SK-N-SH (cell line): ENCODE data around the gene TUFM. TPM values are rescaled to one million over a fixed set of nuclear protein-coding genes. Genes with fewer than 3 reads are reported as not detected.
A peak's percentile ranks its signal among the peaks of the same experiment; 100 is the strongest.

Experiments used
- CTCF ChIA-PET: fragments of 300-600, 350-600 bp; formaldehyde crosslinking; extraction: SDS; loops from one replicate; lab custom pipeline; 2021; lab: Yijun Ruan, JAX
- POLR2A ChIA-PET: fragments of 350-600 bp; sonication (Branson Sonifier 250); formaldehyde crosslinking; extraction: SDS; loops from one replicate; lab custom pipeline; 2020; ENCODE audit warnings: antibody characterized with exemption, inconsistent platforms; lab: Yijun Ruan, JAX
- DNase-seq: peaks from one replicate; pipeline ENCODE4 v3.0.0; 2012
- H2AFZ ChIP-seq: fragments of 200-600 bp; sonication (generic); 2 replicates; pipeline ENCODE4 v1.8.1; 2016; ENCODE audit warnings: antibody characterized with exemption, mild to moderate bottlenecking, low read depth
- H3F3A ChIP-seq: fragments of 200-600 bp; sonication (generic); replicated peaks from 2 replicates; pipeline ENCODE3; 2016; ENCODE audit warnings: antibody characterized with exemption, mild to moderate bottlenecking; ENCODE audit not compliant: insufficient read depth
- H3K27ac ChIP-seq, 2 experiments: fragments of 200-500 bp in 1 of 2; fragments of 200-600 bp in 1 of 2; sonication (Bioruptor generic) in 1 of 2; sonication (generic), shearing (Covaris generic) in 1 of 2; 2 replicates each; pipeline versions ENCODE4 v1.5.1 to v1.6.1; 2014 to 2016; ENCODE audit warnings: low read depth in 2 of 2, inconsistent platforms in 1 of 2, low read length in 1 of 2, mild to moderate bottlenecking in 1 of 2, mixed read lengths in 1 of 2
- H3K27me3 ChIP-seq: fragments of 200-600 bp; sonication (generic), shearing (Covaris generic); 2 replicates; pipeline ENCODE4 v1.6.1; 2016; ENCODE audit warnings: mixed run types; ENCODE audit not compliant: insufficient read depth
- H3K36me3 ChIP-seq, 2 experiments: fragments of 200-500 bp in 1 of 2; fragments of 200-600 bp in 1 of 2; sonication (Bioruptor generic) in 1 of 2; sonication (generic) in 1 of 2; replicated peaks in 1 of 2; 2 replicates each; pipeline versions ENCODE3 to v1.5.1; 2014 to 2016; ENCODE audit warnings: low read length in 1 of 2, mild to moderate bottlenecking in 1 of 2; ENCODE audit not compliant: insufficient read depth in 2 of 2, control insufficient read depth in 1 of 2
- H3K4me1 ChIP-seq, 2 experiments: fragments of 200-500 bp in 1 of 2; fragments of 200-600 bp in 1 of 2; sonication (Bioruptor generic) in 1 of 2; sonication (generic), shearing (Covaris generic) in 1 of 2; 2 replicates each; pipeline versions ENCODE4 v1.5.1 to v1.6.1; 2014 to 2016; ENCODE audit warnings: low read depth in 1 of 2, low read length in 1 of 2, mixed run types in 1 of 2; ENCODE audit not compliant: insufficient read depth in 2 of 2, control insufficient read depth in 1 of 2
- H3K4me2 ChIP-seq: fragments of 200-600 bp; sonication (generic), shearing (Covaris generic); 2 replicates; pipeline ENCODE4 v1.6.1; 2017; ENCODE audit warnings: mixed run types
- H3K4me3 ChIP-seq, 2 experiments: fragments of 200-500 bp in 1 of 2; fragments of 200-600 bp in 1 of 2; sonication (Bioruptor generic) in 1 of 2; sonication (generic), shearing (Covaris generic) in 1 of 2; 2 replicates each; pipeline versions ENCODE4 v1.5.1 to v1.8.1; 2014 to 2016; ENCODE audit warnings: low read depth in 2 of 2, inconsistent platforms in 1 of 2, low read length in 1 of 2, mild to moderate bottlenecking in 1 of 2, mixed read lengths in 1 of 2, moderate library complexity in 1 of 2
- H3K79me2 ChIP-seq: fragments of 200-600 bp; sonication (generic); 2 replicates; pipeline ENCODE4 v1.8.1; 2017; ENCODE audit warnings: mild to moderate bottlenecking; ENCODE audit not compliant: insufficient read depth
- H3K9ac ChIP-seq: fragments of 200-600 bp; sonication (generic); 2 replicates; pipeline ENCODE4 v1.6.1; 2017; ENCODE audit warnings: mixed run types
- H3K9me2 ChIP-seq: fragments of 200-600 bp; sonication (generic); 2 replicates; pipeline ENCODE4 v1.6.1; 2017; ENCODE audit warnings: mixed run types
- H3K9me3 ChIP-seq: fragments of 200-600 bp; sonication (generic); 2 replicates; pipeline ENCODE4 v1.6.1; 2017; ENCODE audit warnings: mixed run types, mild to moderate bottlenecking, moderate library complexity
- H4K20me1 ChIP-seq: fragments of 200-600 bp; sonication (generic); 2 replicates; pipeline ENCODE4 v1.6.1; 2017; ENCODE audit warnings: mild to moderate bottlenecking, mixed run types; ENCODE audit not compliant: insufficient read depth
- CHD2 ChIP-seq: fragments of 150-350 bp; IDR thresholded peaks from 2 replicates; pipeline ENCODE4 v1.6.1; 2018; ENCODE audit warnings: low read length; ENCODE audit not compliant: partially characterized antibody
- EZH2phosphoT487 ChIP-seq: fragments of 200-600 bp; sonication (generic); IDR thresholded peaks from 2 replicates; pipeline ENCODE4 v1.6.1; 2017; ENCODE audit warnings: low read depth, mixed run types, mild to moderate bottlenecking, antibody characterized with exemption, moderate library complexity, borderline replicate concordance
- FOSL2 ChIP-seq: IDR thresholded peaks from 2 replicates; pipeline ENCODE4 v1.4.0; 2012; ENCODE audit warnings: low read depth, mild to moderate bottlenecking, moderate library complexity, borderline replicate concordance
- GABPA ChIP-seq: IDR thresholded peaks from 2 replicates; pipeline ENCODE4 v1.4.0; 2012; ENCODE audit warnings: low read depth, mild to moderate bottlenecking
- MEF2A ChIP-seq: IDR thresholded peaks from 2 replicates; pipeline ENCODE4 v1.4.0; 2012; ENCODE audit warnings: low read depth, borderline replicate concordance
- RXRA ChIP-seq: IDR thresholded peaks from 2 replicates; pipeline ENCODE4 v1.4.0; 2012; ENCODE audit warnings: low read depth, mild to moderate bottlenecking, borderline replicate concordance
- SIN3A ChIP-seq: IDR thresholded peaks from 2 replicates; pipeline ENCODE4 v1.6.1; 2012; ENCODE audit warnings: low read depth, mild to moderate bottlenecking, low read length, moderate library complexity, borderline replicate concordance
- SMC3 ChIP-seq: IDR thresholded peaks from 2 replicates; pipeline ENCODE4 v1.6.1; 2012; ENCODE audit warnings: low read depth, low read length, improper control_type of control experiment
- TCF12 ChIP-seq: IDR thresholded peaks from 2 replicates; pipeline ENCODE4 v1.4.0; 2012
- TEAD4 ChIP-seq: IDR thresholded peaks from 2 replicates; pipeline ENCODE4 v1.4.0; 2012; ENCODE audit warnings: mild to moderate bottlenecking, borderline replicate concordance; ENCODE audit not compliant: insufficient read depth
- WGBS: methylation state at CpG from one replicate; pipeline ENCODE4 v1.1.6; 2017; ENCODE audit warnings: low lambda C conversion rate; 5-methylcytosine and 5-hydroxymethylcytosine counted together
- polyA plus RNA-seq, 3 experiments: library from polyadenylated mRNA; depleted of rRNA; stranded (reverse); fragments of >200 nt; gene quantifications; 2 replicates each; pipeline ENCODE4 v1.2.3, GENCODE V29; 2012
- TF ChIP-seq, protein P1 (sequence below): IDR thresholded peaks from 2 replicates; pipeline ENCODE4 v1.4.0; 2012; ENCODE audit warnings: low read depth

The TUFM gene
- polyA plus RNA-seq, 1 of the 3 experiments (the other 2 are of a cell fraction): 358 TPM

DNA sequence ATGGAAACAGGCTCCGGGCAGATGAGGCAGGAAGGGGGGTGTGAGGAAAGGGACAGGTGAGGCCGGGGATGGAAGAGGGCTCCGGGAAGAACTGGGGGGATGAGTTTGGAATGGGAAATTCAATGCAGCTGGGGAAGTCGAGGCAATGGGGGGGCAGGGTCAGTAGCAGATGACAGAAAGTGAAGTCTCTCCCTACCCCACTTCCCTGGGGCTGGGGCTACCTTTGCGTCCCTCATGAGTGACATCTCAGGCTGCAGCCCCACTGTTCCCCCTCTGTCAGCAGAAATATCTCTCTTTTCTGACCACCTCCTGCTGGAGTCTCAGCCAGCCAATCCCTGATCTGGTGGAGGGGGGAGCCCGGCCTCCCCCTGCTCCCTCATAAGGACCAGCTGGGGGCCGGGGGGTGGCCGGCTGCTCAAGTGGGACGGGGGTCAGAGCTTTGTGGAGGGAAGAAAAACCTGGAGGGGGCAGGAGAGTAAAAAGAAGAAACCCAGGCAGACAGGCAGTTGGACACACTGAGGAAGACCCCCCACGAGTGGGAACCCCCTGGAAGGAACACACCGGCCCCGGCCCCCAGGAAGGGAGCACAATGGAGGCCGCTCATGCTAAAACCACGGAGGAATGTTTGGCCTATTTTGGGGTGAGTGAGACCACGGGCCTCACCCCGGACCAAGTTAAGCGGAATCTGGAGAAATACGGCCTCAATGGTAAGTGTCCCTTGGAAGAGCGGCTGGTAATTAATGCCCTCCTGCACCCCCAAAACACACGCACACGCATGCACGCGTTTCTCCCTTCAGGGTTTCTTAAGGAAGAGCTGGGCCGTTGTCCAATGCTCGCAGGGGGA, 32.2 kb upstream of the TUFM start, which contains the start of gene ATP2A1:
Gene ATP2A1 (plus strand): TSS at position 406 of the 844 bp plus-strand sequence. CDS start 184 bp downstream, at position 590.
- Histone ChIP-seq H3K36me3 (peaks cover 0 to 15% of the 10 kb centered on the region in 2 experiments), H3K27me3 (no peaks in the 10 kb centered on the region), H3K79me2 (no peaks in the 10 kb centered on the region), H3K4me3 (peak within 1 kb of the TSS; percentile 77 to 95), H4K20me1 (no peaks in the 10 kb centered on the region), H3K27ac (peak within 1 kb of the TSS; percentile 24 to 78; a peak in 2 of 4 replicates), H3K9me3 (no peaks in the 10 kb centered on the region), H3K9me2 (no peaks in the 10 kb centered on the region), H3F3A (peaks cover 4% of the 10 kb centered on the region), H3K4me2 (peak within 1 kb of the TSS; percentile 95), H2AFZ (peak within 1 kb of the TSS; percentile 90), H3K9ac (peak within 1 kb of the TSS; percentile 79), H3K4me1 (peaks cover 0 to 14% of the 10 kb centered on the region in 2 experiments; a peak in 1 of 4 replicates)
- POLR2A ChIA-PET: interaction anchor here (1.1 to 1.9 kb wide), 4 partner anchors 12 to 55 kb away, joined by 3 to 7 read pairs (median 4); no protein-coding TSS in a partner anchor
- CTCF ChIA-PET: interaction anchor here (0.8 to 2.1 kb wide), 2 partner anchors 41 to 67 kb away, joined by 3 to 9 read pairs; no protein-coding TSS in a partner anchor
- no peak for DNase-seq
- TF ChIP-seq SMC3: no peak
- TF ChIP-seq GABPA: no peak
- TF ChIP-seq SIN3A: no peak
- TF ChIP-seq TCF12: no peak
- WGBS: 75% methylated on average over 24 of the region's 25 CpGs

DNA sequence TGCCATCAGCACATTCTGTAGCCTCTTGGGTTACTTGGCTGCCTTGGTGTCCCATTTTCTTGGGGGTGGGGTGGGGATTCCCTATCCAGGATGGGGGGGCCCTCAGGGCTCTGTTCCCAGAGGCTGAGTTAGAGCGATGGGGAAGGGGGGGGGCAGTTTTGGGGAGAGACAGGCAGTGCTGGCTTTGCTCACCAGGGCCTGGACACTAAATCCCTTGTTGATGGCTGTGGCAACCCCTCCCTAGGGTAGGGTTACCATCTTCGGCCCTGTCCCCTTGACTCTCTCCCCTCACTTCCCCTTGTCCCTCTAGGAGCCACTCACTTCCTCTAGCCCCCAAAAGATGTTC, 31.5 kb upstream of the TUFM start:
- TF ChIP-seq RXRA (no peak), TEAD4 (no peak), GABPA (no peak), TCF12 (no peak), MEF2A (no peak), SIN3A (no peak), CHD2 (no peak), EZH2phosphoT487 (no peak), FOSL2 (no peak)
- TF ChIP-seq, protein P1, sequence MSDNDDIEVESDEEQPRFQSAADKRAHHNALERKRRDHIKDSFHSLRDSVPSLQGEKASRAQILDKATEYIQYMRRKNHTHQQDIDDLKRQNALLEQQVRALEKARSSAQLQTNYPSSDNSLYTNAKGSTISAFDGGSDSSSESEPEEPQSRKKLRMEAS: no peak
- no peaks in the 10 kb centered on the region for H3K9me3 ChIP-seq
- no peaks in the 10 kb centered on the region for H3K27me3 ChIP-seq
- no peak overlapping the region for H3K27ac ChIP-seq
- H3F3A ChIP-seq: peaks cover 4% of the 10 kb centered on the region
- peaks cover 0 to 14% of the 10 kb centered on the region in 2 experiments; a peak in 1 of 4 replicates for H3K4me1 ChIP-seq
- no peaks in the 10 kb centered on the region for H3K9me2 ChIP-seq
- DNase-seq: no peak
- H3K4me2 ChIP-seq: no peak overlapping the region
- H3K36me3 ChIP-seq: peaks cover 0 to 22% of the 10 kb centered on the region in 2 experiments
- ChIA-PET POLR2A (interaction anchor here (1.1 kb wide), 1 partner anchor 15 kb away, joined by 3 read pairs; no protein-coding TSS in a partner anchor), CTCF (no interaction called here)
- no peaks in the 10 kb centered on the region for H3K79me2 ChIP-seq
- H2AFZ ChIP-seq: no peak overlapping the region
- H3K9ac ChIP-seq: no peak overlapping the region
- H3K4me3 ChIP-seq: no peak overlapping the region
- WGBS: 86% methylated on average over 2 of the region's 2 CpGs
- H4K20me1 ChIP-seq: no peaks in the 10 kb centered on the region
